H1 (cell line): ENCODE data around the gene LCOR. TPM values are rescaled to one million over a fixed set of nuclear protein-coding genes. Genes with fewer than 3 reads are reported as not detected.

ENCODE experiments used
- CTCF ChIA-PET: fragments of 300-600 bp; sonication (Branson Sonifier 250); formaldehyde crosslinking; loops from one replicate; lab custom pipeline; 2021; ENCODE audit not compliant: partially characterized antibody; lab: Charles Lee
- POLR2A ChIA-PET: fragments of 300-600 bp; sonication (Branson Sonifier 250); formaldehyde crosslinking; loops from one replicate; lab custom pipeline; 2021; ENCODE audit warnings: inconsistent platforms; ENCODE audit not compliant: partially characterized antibody; lab: Charles Lee
- DNase-seq, 2 experiments: peaks; one replicate each; pipeline versions ENCODE4 v3.0.0 to v3.0.0-alpha.2; 2010 to 2022; ENCODE audit warnings: low spot score in 2 of 2, low read depth in 1 of 2, mixed read lengths in 1 of 2
- FAIRE-seq: peaks from 2 replicates; lab custom pipeline; 2011; peaks lifted over from hg19 to GRCh38; lab: Jason Lieb, UNC
- H2AFZ ChIP-seq: 2 replicates; pipeline ENCODE4 v1.8.1; 2012; ENCODE audit warnings: low read length, inconsistent platforms
- H2AK5ac ChIP-seq: 2 replicates; pipeline ENCODE4 v1.6.1; 2013; ENCODE audit warnings: low read depth, low read length
- H2BK120ac ChIP-seq: replicated peaks from 2 replicates; pipeline ENCODE3; 2013; ENCODE audit warnings: low read depth, low read length, inconsistent platforms
- H2BK12ac ChIP-seq: 2 replicates; pipeline ENCODE4 v1.6.1; 2013; ENCODE audit warnings: low read depth, low read length
- H2BK15ac ChIP-seq: 2 replicates; pipeline ENCODE4 v1.6.1; 2013; ENCODE audit warnings: low read length
- H2BK20ac ChIP-seq: 2 replicates; pipeline ENCODE4 v1.6.1; 2013; ENCODE audit warnings: low read length
- H2BK5ac ChIP-seq: 2 replicates; pipeline ENCODE4 v1.6.1; 2013; ENCODE audit warnings: low read depth, low read length
- H3K14ac ChIP-seq: 2 replicates; pipeline ENCODE4 v1.6.1; 2013; ENCODE audit warnings: inconsistent platforms; ENCODE audit not compliant: insufficient read length
- H3K18ac ChIP-seq: 2 replicates; pipeline ENCODE4 v1.6.1; 2013; ENCODE audit warnings: low read length; ENCODE audit errors: extremely low read depth
- H3K23ac ChIP-seq: 2 replicates; pipeline ENCODE4 v1.6.1; 2013; ENCODE audit warnings: inconsistent platforms; ENCODE audit not compliant: insufficient read length
- H3K23me2 ChIP-seq: 2 replicates; pipeline ENCODE4 v1.6.1; 2013; ENCODE audit warnings: low read depth, low read length
- H3K27ac ChIP-seq: 2 replicates; pipeline ENCODE4 v1.6.1; 2011; ENCODE audit warnings: low read depth, low read length, inconsistent platforms
- H3K27me3 ChIP-seq, 4 experiments: replicated peaks in 1 of 4; 1 replicate in 1 of 4; 2 replicates in 3 of 4; pipeline versions ENCODE4 v1.6.1 to v1.8.1; 2011 to 2013; ENCODE audit warnings: low read length in 3 of 4, mild to moderate bottlenecking in 3 of 4, inconsistent platforms in 2 of 4, mixed read lengths in 2 of 4, moderate library complexity in 1 of 4; ENCODE audit not compliant: control insufficient read depth in 3 of 4, insufficient read depth in 3 of 4; ENCODE audit errors: extremely low read depth in 1 of 4
- H3K36me3 ChIP-seq, 4 experiments: 2 replicates each; pipeline versions ENCODE4 v1.6.1 to v1.8.1; 2011 to 2013; ENCODE audit warnings: mild to moderate bottlenecking in 4 of 4, low read length in 3 of 4, moderate library complexity in 2 of 4, control low read depth in 1 of 4, inconsistent platforms in 1 of 4; ENCODE audit not compliant: insufficient read depth in 4 of 4, control insufficient read depth in 2 of 4
- H3K4ac ChIP-seq: replicated peaks from 2 replicates; pipeline ENCODE3; 2013; ENCODE audit warnings: low read length, low read depth, mixed read lengths, inconsistent platforms; ENCODE audit not compliant: insufficient read length
- H3K4me1 ChIP-seq, 4 experiments: replicated peaks in 1 of 4; 1 replicate in 1 of 4; 2 replicates in 3 of 4; pipeline versions ENCODE4 v1.6.1 to v1.8.1; 2011 to 2013; ENCODE audit warnings: low read length in 3 of 4, inconsistent platforms in 2 of 4, mixed read lengths in 1 of 4; ENCODE audit not compliant: insufficient read depth in 4 of 4, control insufficient read depth in 3 of 4
- H3K4me2 ChIP-seq, 2 experiments: 2 replicates each; pipeline versions ENCODE4 v1.6.1 to v1.8.1; 2011 to 2013; ENCODE audit warnings: low read depth in 2 of 2, low read length in 2 of 2, control low read depth in 1 of 2, inconsistent platforms in 1 of 2, mild to moderate bottlenecking in 1 of 2; ENCODE audit not compliant: insufficient read depth in 1 of 2
- H3K4me3 ChIP-seq, 4 experiments: fragments of 200-600, 300-600 bp in 1 of 4; sonication (generic), shearing (Covaris generic), sonication (Bioruptor Twin) in 1 of 4; 2 replicates each; pipeline versions ENCODE4 v1.5.1 to v1.8.1; 2011 to 2016; ENCODE audit warnings: low read length in 4 of 4, low read depth in 3 of 4, control low read depth in 2 of 4, inconsistent platforms in 2 of 4, mild to moderate bottlenecking in 2 of 4, mixed read lengths in 1 of 4, moderate library complexity in 1 of 4; ENCODE audit not compliant: insufficient read depth in 2 of 4; ENCODE audit errors: extremely low read depth in 1 of 4
- H3K56ac ChIP-seq: replicated peaks from 2 replicates; pipeline ENCODE3; 2013; ENCODE audit warnings: low read depth, mild to moderate bottlenecking, mixed read lengths, low read length, inconsistent platforms; ENCODE audit not compliant: insufficient read length
- H3K79me1 ChIP-seq: 2 replicates; pipeline ENCODE4 v1.6.1; 2013; ENCODE audit warnings: low read depth, low read length, control low read depth
- H3K79me2 ChIP-seq, 2 experiments: 2 replicates each; pipeline versions ENCODE4 v1.6.1 to v1.8.1; 2012 to 2013; ENCODE audit warnings: low read length in 2 of 2, mild to moderate bottlenecking in 2 of 2, inconsistent platforms in 1 of 2; ENCODE audit not compliant: insufficient read depth in 2 of 2, control insufficient read depth in 1 of 2
- H3K9ac ChIP-seq, 4 experiments: replicated peaks in 1 of 4; 1 replicate in 1 of 4; 2 replicates in 3 of 4; pipeline versions ENCODE4 v1.6.1 to v1.8.1; 2011 to 2013; ENCODE audit warnings: low read depth in 3 of 4, low read length in 3 of 4, control low read depth in 2 of 4, mild to moderate bottlenecking in 2 of 4, moderate library complexity in 2 of 4, inconsistent platforms in 1 of 4; ENCODE audit errors: extremely low read depth in 1 of 4
- H3K9me3 ChIP-seq, 2 experiments: 2 replicates each; pipeline versions ENCODE4 v1.6.1 to v1.8.1; 2012 to 2013; ENCODE audit warnings: mild to moderate bottlenecking in 2 of 2, moderate library complexity in 2 of 2, control low read depth in 1 of 2, inconsistent platforms in 1 of 2, low read depth in 1 of 2, low read length in 1 of 2, mixed read lengths in 1 of 2; ENCODE audit not compliant: insufficient read depth in 2 of 2
- H4K20me1 ChIP-seq, 2 experiments: replicated peaks in 1 of 2; 2 replicates each; pipeline versions ENCODE3 to v1.8.1; 2011 to 2013; ENCODE audit warnings: inconsistent platforms in 2 of 2, low read length in 2 of 2, mild to moderate bottlenecking in 1 of 2; ENCODE audit not compliant: insufficient read depth in 2 of 2, control insufficient read depth in 1 of 2
- H4K5ac ChIP-seq: 2 replicates; pipeline ENCODE4 v1.6.1; 2013; ENCODE audit warnings: low read length, low read depth, mixed read lengths, inconsistent platforms; ENCODE audit not compliant: insufficient read length
- H4K8ac ChIP-seq: 2 replicates; pipeline ENCODE4 v1.8.0; 2013; ENCODE audit warnings: mild to moderate bottlenecking, moderate library complexity, low read length, inconsistent platforms; ENCODE audit not compliant: insufficient read depth; ENCODE audit errors: extremely low read depth
- H4K91ac ChIP-seq: replicated peaks from 2 replicates; pipeline ENCODE3; 2013; ENCODE audit warnings: low read length, mixed read lengths, inconsistent platforms; ENCODE audit not compliant: insufficient read length
- POLR2A ChIP-seq, 2 experiments: IDR thresholded peaks; 1 replicate in 1 of 2; 2 replicates in 1 of 2; pipeline ENCODE4 v1.6.1; 2011; ENCODE audit warnings: low read depth in 2 of 2, low read length in 2 of 2, mild to moderate bottlenecking in 2 of 2; ENCODE audit errors: control extremely low read depth in 1 of 2
- SIRT6 ChIP-seq: IDR thresholded peaks from one replicate; pipeline ENCODE4 v1.7.1; 2012; ENCODE audit warnings: low read length, inconsistent platforms
- SP2 ChIP-seq: IDR thresholded peaks from 2 replicates; pipeline ENCODE4 v1.6.1; 2012; ENCODE audit warnings: mild to moderate bottlenecking, low read length, inconsistent platforms
- TAF1 ChIP-seq: IDR thresholded peaks from 2 replicates; pipeline ENCODE4 v1.6.1; 2011; ENCODE audit warnings: mild to moderate bottlenecking, low read depth, low read length
- TCF12 ChIP-seq: IDR thresholded peaks from 2 replicates; pipeline ENCODE4 v1.6.1; 2011; ENCODE audit warnings: low read depth, mild to moderate bottlenecking, low read length
- YY1 ChIP-seq: IDR thresholded peaks from 2 replicates; pipeline ENCODE4 v1.6.1; 2011; ENCODE audit warnings: low read depth, mild to moderate bottlenecking, low read length
- WGBS, 2 experiments: shearing (Covaris generic) in 1 of 2; methylation state at CpG; one replicate each; pipeline versions ENCODE4 v1.1.6 to v1.1.7; 2013 to 2015; ENCODE audit warnings: low lambda C conversion rate in 2 of 2, mixed read lengths in 2 of 2, inconsistent platforms in 1 of 2, low coverage in 1 of 2, missing lambda C conversion rate in 1 of 2; ENCODE audit not compliant: insufficient replicate concordance in 2 of 2, insufficient coverage in 1 of 2, insufficient read length in 1 of 2; ENCODE audit errors: extremely low coverage in 1 of 2, missing lambda C conversion rate in 1 of 2; 5-methylcytosine and 5-hydroxymethylcytosine counted together
- polyA plus RNA-seq, 7 experiments: library from polyadenylated mRNA; depleted of rRNA in 3 of 7; stranded (reverse) in 5 of 7; unstranded in 2 of 7; fragments of >200 nt in 5 of 7; fragments of 200-250 nt in 2 of 7; gene quantifications; 1 replicate in 5 of 7; 2 replicates in 1 of 7; 4 replicates in 1 of 7; pipeline versions ENCODE4 v1.2.1 to v1.2.3, GENCODE V29; 2011 to 2013; ENCODE audit warnings: missing spikeins in 2 of 7, mixed read lengths in 2 of 7
- total RNA-seq: library from RNA; stranded (reverse); fragmentation: NEBNext Ultra II Directional; extraction: Animal tissue kit (Norgen Biotek cat#: 25700); gene quantifications from 2 replicates; pipeline ENCODE4 v1.2.1, GENCODE V29; 2021
- TF ChIP-seq, protein P1 (sequence below): IDR thresholded peaks from 2 replicates; pipeline ENCODE4 v1.6.1; 2012; ENCODE audit warnings: inconsistent platforms
- TF ChIP-seq, protein P2 (sequence below): IDR thresholded peaks from 2 replicates; pipeline ENCODE4 v1.6.1; 2012; ENCODE audit warnings: low read length, inconsistent platforms

Gene LCOR
- total and polyA plus RNA-seq, 2 of the 8 experiments (the other 6 are each of a cell fraction or from before 2014, with no cell fraction given): 4.7 to 25.5 TPM

GRCh38 chr10:97031459-97031858 lies 199.4 kb downstream of the LCOR start:
- no peaks in the 10 kb centered on the region for H3K27me3 ChIP-seq
- 89% methylated on average over 11 of the region's 11 CpGs; no CpG with 5 or more reads in 1 of the 2 experiments for WGBS, 2 experiments
- no peak overlapping the region for H2BK12ac ChIP-seq
- H3K9ac ChIP-seq: no peak overlapping the region
- no peak overlapping the region for H2BK15ac ChIP-seq
- peaks cover 4 to 13% (median 7%) of the 10 kb centered on the region in 4 experiments; a peak in 6 of 7 replicates for H3K4me1 ChIP-seq
- no peak overlapping the region for H3K4me3 ChIP-seq
- no peak overlapping the region for H3K14ac ChIP-seq
- no peaks in the 10 kb centered on the region for H3K79me2 ChIP-seq
- no peaks in the 10 kb centered on the region for H4K20me1 ChIP-seq
- ChIA-PET POLR2A (no interaction called here), CTCF (interaction anchor here (0.6 to 9.9 kb wide), 5 partner anchors 11 to 562 kb away, joined by 3 to 105 read pairs (median 5); no protein-coding TSS in a partner anchor)
- TF ChIP-seq POLR2A (IDR thresholded peaks at IDR 0.05; ENCODE audit: control extremely low read depth in 1 of 2, low read depth in 2 of 2, low read length in 2 of 2): no peak
- TF ChIP-seq TAF1: no peak
- no peak for TF ChIP-seq SIRT6
- no peak for TF ChIP-seq TCF12
- TF ChIP-seq, protein P1, sequence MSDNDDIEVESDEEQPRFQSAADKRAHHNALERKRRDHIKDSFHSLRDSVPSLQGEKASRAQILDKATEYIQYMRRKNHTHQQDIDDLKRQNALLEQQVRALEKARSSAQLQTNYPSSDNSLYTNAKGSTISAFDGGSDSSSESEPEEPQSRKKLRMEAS: no peak
- TF ChIP-seq, protein P2, sequence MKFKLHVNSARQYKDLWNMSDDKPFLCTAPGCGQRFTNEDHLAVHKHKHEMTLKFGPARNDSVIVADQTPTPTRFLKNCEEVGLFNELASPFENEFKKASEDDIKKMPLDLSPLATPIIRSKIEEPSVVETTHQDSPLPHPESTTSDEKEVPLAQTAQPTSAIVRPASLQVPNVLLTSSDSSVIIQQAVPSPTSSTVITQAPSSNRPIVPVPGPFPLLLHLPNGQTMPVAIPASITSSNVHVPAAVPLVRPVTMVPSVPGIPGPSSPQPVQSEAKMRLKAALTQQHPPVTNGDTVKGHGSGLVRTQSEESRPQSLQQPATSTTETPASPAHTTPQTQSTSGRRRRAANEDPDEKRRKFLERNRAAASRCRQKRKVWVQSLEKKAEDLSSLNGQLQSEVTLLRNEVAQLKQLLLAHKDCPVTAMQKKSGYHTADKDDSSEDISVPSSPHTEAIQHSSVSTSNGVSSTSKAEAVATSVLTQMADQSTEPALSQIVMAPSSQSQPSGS: no peak
- no peak for TF ChIP-seq SP2
- no peak for TF ChIP-seq YY1
- H3K56ac ChIP-seq: no peak overlapping the region
- no peak overlapping the region for H4K91ac ChIP-seq
- no peak overlapping the region for H3K4me2 ChIP-seq
- H3K4ac ChIP-seq: no peak overlapping the region
- H2BK20ac ChIP-seq: no peak overlapping the region
- H2BK5ac ChIP-seq: no peak overlapping the region
- DNase-seq (no peak), FAIRE-seq (no peak)
- H4K5ac ChIP-seq: no peak overlapping the region
- H3K23ac ChIP-seq: no peak overlapping the region
- H3K9me3 ChIP-seq: no peaks in the 10 kb centered on the region
- no peak overlapping the region for H3K27ac ChIP-seq
- H3K79me1 ChIP-seq: no peaks in the 10 kb centered on the region
- H2BK120ac ChIP-seq: no peak overlapping the region
- H4K8ac ChIP-seq: no peak overlapping the region
- no peaks in the 10 kb centered on the region for H3K36me3 ChIP-seq
- no peak overlapping the region for H2AK5ac ChIP-seq
- H3K23me2 ChIP-seq: no peaks in the 10 kb centered on the region; the same call in 1 of the 2 replicates
- no peak overlapping the region for H2AFZ ChIP-seq
- no peak overlapping the region for H3K18ac ChIP-seq
